HG03060 (cell line): Measurements from ENCODE around the gene NPFFR1.
"Not testable (repeated sequence)": the region's sequence is repeated elsewhere in the genome, so short reads cannot be mapped to it uniquely, and the experiment has no call there.

Experiments used
- ATAC-seq: cut with Tn5 transposase; IDR thresholded peaks from one replicate; pipeline ENCODE4 v1.9.1; 2021; ENCODE audit warnings: low read depth, moderate number of reproducible peaks; ENCODE audit not compliant: unreplicated experiment

NPFFR1 gene

GRCh38 chr10:70232155-70232858, 51.5 kb downstream of the NPFFR1 start:
- ATAC-seq, result no peak

- ATAC-seq, result no peak
Measured at GRCh38 chr10:70228491-70228890, 55.3 kb downstream of the NPFFR1 start.

GRCh38 chr10:70227548-70228320, 56.1 kb downstream of the NPFFR1 start:
- no peak for ATAC-seq

DNA sequence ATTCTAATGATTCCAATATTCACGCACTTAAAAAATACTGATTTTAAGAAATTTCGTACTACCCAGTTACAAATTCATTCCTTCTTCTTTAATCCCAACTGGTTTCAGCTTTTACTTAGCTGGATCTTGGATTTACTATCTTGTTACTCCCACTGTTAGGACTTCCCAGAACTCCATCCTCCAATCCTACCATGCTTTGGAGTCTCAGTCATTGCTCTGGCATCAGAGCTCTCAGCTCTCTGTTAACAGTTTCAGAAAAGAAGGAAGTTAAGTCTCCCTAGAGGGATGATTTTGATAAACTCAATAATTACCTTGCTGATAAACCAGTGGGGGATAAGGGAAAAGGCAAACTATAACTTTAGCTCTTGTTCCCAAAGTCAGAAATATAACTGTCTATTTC, 60.1 kb downstream of the NPFFR1 start:
- no peak for ATAC-seq

- ATAC-seq, result not testable (repeated sequence)
Measured at GRCh38 chr10:70222811-70223447, 60.9 kb downstream of the NPFFR1 start.

- no peak for ATAC-seq
Measured at GRCh38 chr10:70222340-70222794, 61.4 kb downstream of the NPFFR1 start.

DNA sequence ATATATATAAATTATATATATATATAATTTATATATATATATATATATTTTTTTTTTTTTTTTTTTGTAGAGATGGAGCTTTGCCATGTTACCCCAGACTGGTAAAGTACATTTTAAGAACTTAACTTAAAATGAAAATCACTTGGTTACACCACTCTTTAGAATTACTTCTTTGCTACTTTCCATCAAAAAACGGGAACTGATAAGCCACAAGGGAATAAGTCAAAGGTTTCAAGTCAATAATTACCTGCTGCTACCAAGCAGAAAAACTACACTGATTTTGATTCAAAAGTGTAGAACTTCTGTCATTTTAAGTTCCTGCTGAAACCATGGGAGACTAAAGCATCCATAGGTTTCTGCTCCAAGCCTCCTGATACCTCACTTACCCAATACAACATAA, 62.8 kb downstream of the NPFFR1 start:
- no peak for ATAC-seq

DNA sequence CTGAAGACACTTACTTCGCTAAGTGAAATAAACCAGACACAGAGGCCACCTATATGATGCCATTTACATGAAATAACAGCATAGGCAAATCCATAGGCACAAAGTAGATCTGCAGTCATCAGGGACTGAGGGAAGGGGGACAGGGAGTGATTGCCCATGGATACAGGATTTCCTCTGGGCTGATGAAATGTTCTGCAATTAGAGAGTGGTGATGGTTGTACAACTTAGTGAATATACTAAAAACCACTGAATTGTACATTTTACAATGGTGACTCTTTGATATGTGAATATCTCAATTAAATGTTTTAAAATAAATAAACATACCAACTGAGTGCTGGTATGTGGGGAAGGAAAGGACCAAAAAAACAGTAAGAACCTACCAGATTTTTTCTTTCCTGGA, 70.9 kb downstream of the NPFFR1 start:
- no peak for ATAC-seq

DNA sequence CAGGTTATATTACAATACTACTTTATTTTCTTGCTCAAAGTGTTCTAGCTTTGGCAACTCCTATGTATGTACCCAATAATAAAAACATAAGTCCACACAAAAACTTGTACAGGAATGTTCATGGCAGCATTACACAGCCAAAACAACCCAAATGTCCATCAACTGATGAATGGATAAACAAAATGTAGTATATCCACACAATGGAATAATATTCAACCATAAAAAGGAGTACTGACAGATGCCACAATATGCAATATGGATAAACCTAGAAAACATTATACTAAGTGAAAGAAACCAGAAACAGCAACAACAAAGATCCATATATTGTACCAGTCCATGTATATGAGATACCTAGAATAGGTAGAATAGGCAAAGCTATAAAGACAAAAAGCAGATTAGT, 71.5 kb downstream of the NPFFR1 start:
- no peak for ATAC-seq

DNA sequence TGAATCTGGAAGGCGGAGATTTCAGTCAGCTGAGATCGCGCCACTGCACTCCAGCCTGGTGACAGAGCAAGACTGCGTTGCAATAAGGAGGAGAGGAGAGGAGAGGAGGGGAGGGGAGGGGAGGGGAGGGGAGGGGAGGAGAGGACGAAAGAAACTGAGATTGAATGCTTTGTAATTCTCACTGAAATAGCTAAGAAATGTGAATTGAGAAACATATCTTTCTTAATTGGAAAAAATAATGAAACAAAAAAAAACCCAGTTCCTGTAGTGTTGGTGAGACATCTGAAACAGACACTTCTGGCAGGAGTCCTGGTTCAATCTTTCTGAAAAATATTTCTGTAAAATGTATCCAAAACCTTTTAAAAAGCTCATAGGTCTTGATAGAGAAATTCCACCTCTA, 77.0 kb downstream of the NPFFR1 start:
- ATAC-seq, result no peak

- ATAC-seq, result no peak
Measured at GRCh38 chr10:70201105-70201504, 82.7 kb downstream of the NPFFR1 start.

DNA sequence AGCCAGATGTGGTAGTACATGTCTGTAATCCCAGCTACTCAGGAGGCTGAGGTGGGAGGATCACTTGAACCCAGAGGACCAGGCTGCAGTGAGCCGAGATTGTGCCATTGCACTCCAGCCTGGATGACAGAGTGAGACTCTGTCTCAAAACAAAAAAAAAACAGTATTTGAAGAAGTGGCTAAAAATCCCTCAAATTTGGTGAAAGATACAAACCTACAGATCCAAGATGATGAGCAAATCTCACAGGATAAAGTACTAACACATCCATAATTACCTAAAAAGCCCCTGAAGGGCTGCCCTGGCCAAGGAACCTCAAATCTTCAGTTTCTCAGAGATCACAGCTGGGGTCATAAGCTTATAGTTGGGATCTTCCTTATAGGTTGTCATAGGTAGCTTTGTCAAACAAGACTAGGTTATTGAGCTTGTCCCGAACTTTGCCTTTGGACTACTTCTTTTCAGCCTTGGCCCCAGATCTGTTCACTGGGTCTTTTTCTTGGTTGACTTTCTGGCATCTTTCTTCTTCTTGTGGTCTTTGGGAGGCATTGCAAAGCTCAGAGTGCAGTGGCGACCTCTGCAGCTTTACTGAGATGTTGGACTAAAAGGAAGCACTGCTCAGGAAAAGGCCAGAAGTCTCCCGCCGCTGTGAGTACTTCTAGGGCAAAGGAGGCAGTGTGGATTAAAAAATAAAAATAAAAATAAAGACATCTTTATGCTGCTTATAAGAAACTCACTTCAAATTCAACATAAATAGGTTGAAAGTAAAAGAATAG, 84.9 kb downstream of the NPFFR1 start:
- no peak for ATAC-seq
